ENCODE results near the gene CFAP20DC.
"Not testable (repeated sequence)": the region's sequence is repeated elsewhere in the genome, so short reads cannot be mapped to it uniquely, and the experiment has no call there.

CFAP20DC gene

GRCh38 chr3:58743296-58743695 is 306.5 kb downstream of the CFAP20DC start:
- DNase-seq (ENCODE audit: low read depth in 2 of 2), result no peak

DNA sequence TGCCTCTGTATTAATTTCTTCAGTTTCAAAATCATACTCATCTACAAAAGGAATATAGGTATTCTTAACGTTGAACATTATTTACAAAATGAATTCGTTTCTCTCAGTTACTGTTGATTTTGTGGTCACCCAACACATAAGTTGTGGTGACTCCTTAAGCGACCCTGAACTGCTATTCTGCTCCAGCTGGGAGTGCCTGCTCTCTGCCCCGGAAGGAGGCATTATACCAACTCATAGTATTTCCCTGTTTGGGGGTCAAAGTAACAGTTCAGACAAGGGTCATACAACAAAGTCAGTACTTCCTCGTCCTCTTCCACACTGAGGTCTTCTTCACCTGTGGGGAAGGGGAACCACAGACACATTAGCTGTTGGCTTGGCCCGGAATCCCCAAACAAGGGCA is 307.6 kb downstream of the CFAP20DC start:
- no peak for DNase-seq (ENCODE audit: low read depth in 2 of 2)

GRCh38 chr3:58737644-58738043 is 312.2 kb downstream of the CFAP20DC start:
- DNase-seq (ENCODE audit: low read depth in 2 of 2), result no peak

GRCh38 chr3:58731673-58732072 is 318.2 kb downstream of the CFAP20DC start:
- DNase-seq (ENCODE audit: low read depth in 2 of 2), result no peak

DNA sequence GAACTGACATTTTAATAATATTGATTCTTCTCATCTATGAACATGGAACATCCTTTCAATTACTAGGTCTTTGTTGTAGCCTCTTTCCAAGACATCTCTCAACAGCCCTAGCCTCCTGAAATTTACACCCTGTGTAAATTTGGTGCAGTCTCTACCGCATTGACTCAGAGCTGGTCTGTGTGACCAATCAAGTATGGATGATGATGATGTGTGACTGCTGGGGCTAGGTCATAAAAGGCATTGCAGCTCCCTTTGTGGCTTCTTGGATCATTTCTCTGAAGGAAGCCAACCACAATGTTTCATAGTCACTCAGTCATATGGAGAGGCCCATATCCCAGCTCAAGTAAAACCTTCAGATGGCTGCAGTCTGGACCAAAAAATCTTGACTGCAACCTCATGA is 321.1 kb downstream of the CFAP20DC start:
- DNase-seq (ENCODE audit: low read depth in 2 of 2), result no peak

GRCh38 chr3:58725326-58725853 is 324.4 kb downstream of the CFAP20DC start:
- DNase-seq (ENCODE audit: low read depth in 2 of 2), result no peak

- no peak for DNase-seq (ENCODE audit: low read depth in 2 of 2)
These were observed 325.5 kb downstream of the CFAP20DC start for GRCh38 chr3:58724336-58724735.

GRCh38 chr3:58723173-58723572 is 326.7 kb downstream of the CFAP20DC start:
- no peak for DNase-seq (ENCODE audit: low read depth in 2 of 2)

GRCh38 chr3:58722561-58722960 is 327.3 kb downstream of the CFAP20DC start:
- DNase-seq (ENCODE audit: low read depth in 2 of 2), result no peak

DNA sequence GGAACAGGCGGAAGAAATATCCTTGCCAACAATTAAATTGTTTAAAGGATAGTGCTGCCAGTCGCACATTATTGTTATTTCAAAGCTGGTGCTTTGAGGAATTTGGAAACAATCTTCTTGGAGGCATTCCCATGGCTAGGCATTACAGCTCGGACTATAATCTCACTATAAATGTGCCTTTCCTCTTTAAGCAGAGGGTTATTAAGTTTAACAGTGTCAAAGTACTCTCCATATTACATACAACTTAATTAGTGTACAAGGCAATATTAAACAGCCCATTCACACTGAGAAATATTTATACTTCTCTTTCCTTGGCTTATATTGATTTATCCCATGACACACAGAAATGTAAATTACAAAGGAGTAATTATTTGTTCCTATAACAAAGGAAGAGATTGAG is 329.3 kb downstream of the CFAP20DC start:
- DNase-seq (ENCODE audit: low read depth in 2 of 2), result no peak

DNA sequence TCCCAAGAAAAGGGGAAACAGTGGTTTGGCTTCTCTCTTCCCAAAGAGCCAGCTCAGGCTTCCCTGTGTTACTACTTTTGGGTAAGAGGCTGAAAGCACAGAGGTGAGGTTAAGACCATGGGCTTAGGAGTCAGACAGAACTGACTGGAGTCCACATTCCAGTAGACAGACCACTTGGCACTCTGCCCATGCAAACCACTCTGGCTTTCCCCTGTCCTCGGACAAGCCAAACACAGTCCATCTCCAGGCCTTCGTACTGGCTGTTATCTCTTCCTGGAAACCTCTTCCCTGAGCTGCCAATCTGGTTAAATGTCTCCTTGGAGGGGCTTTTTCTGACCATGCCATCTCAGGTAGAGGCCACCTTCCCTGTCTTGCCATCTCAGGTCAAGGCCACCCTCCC is 330.1 kb downstream of the CFAP20DC start:
- no peak for DNase-seq (ENCODE audit: low read depth in 2 of 2)

DNA sequence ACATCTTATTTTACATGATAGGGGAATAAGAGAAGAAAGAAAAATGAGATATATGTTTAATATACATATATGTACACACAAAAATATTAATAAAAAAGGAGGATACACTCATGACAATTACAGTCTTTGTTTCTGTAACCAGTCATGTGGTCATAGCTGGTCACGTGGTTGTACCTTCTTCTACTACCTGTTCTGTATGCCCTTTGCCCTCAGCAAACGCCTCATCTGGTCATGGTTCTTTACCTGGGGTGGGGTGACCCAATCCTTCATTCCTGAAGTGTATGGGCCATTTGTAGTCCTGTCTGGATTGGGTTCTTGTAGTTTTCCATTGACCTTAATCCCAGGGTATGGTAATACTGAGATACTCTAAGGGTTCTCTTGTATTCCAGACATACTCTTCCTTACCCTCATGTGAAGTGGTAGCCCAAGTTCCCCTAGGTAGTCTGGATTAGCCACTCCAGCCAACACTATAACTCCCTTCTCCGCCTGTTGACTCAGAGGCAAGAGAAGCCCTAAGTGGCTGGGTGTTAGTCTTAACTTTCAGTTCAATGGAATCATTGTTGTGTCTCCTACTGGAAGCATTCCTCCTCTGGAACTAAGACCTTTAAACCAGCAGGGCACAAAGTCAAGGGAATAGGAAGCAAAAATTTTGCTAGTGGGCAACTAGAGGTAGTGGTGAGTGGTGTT is 336.0 kb downstream of the CFAP20DC start:
- DNase-seq (ENCODE audit: low read depth in 2 of 2), result no peak

DNA sequence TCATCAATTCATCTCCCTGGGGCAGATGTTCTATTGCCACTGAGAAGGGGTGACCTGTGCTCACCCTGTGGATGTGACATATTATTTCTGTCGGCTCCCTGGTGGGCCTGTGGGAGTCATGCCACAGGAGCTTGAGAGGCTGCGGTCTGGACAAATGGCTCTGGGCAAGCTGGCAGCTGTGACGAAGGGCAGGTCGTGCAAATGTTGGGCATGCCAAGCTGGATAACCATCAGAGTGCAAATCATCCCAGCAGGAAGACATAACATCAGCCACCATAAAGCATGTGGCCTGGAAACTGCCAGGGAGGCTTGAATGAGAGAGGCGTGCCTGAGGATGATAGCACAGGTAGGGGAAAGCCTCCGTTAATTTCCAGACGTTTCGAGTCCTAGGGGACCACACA is 338.0 kb downstream of the CFAP20DC start:
- DNase-seq (ENCODE audit: low read depth in 2 of 2), result no peak

- DNase-seq (ENCODE audit: low read depth in 2 of 2), result not testable (repeated sequence)
These were observed 340.8 kb downstream of the CFAP20DC start for GRCh38 chr3:58708983-58709382.

- DNase-seq (ENCODE audit: low read depth in 2 of 2), result no peak
These were observed 341.6 kb downstream of the CFAP20DC start for GRCh38 chr3:58708116-58708791.

- no peak for DNase-seq (ENCODE audit: low read depth in 2 of 2)
These were observed 342.4 kb downstream of the CFAP20DC start for GRCh38 chr3:58707390-58707930.

- no peak for DNase-seq (ENCODE audit: low read depth in 2 of 2)
These were observed 343.2 kb downstream of the CFAP20DC start for GRCh38 chr3:58706395-58707167.

DNA sequence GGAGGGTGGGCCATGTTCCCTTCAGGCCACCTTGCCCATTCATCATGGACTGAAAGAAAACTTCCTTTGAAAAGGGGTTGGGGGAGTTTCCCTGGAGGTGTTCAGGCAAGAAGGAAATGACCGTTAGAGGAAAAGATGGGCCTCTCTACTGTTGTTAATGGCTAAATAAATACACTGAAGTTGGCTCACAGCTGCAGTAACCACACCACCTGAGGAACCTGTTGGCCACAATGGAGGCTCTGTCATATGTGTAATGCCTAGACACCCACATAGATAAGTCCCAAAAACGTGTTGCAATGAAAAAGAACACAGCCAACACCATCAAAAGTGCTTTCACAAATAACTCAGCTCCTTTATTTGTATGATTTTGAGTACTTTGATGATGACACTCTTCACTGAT is 345.1 kb downstream of the CFAP20DC start:
- DNase-seq (ENCODE audit: low read depth in 2 of 2), result no peak

- DNase-seq (ENCODE audit: low read depth in 2 of 2), result not testable (repeated sequence)
These were observed 345.5 kb downstream of the CFAP20DC start for GRCh38 chr3:58704304-58704703.

DNA sequence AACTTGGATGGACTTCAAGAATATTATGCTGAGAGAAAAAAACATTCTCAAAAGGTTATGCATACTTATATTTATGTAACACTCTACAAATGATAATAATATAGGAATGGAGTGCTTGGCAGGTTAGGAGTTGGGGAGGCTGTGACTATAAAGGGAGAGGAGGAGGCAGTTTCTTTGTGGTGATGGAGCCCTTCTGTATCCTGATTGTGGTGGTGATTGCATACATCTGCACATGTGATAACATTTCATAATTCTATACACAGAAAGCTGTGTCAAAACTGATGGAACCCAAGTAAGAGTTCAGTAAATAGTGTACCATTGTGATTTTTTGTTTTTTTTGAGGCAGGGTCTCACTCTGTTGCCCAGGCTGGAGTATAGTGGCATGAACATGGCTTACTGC is 351.6 kb downstream of the CFAP20DC start:
- DNase-seq (ENCODE audit: low read depth in 2 of 2), result no peak

DNA sequence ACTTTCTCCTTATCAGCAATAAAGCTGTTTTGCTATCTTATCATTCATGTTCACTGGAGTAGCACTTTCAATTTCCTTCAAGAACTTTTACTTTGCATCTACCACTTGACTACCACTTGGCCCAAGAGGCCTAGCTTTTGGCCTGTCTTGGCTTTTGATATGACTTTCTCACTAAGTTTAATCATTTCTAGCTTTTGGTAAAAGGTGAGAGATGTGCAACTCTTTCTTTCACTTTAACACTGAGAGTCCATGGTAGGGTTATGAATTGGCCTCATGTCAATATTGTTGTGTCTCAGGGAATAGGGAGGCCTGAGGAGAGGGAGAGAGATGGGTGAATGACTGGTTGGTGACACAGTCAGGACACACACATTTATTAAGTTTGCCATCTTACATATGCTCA is 352.3 kb downstream of the CFAP20DC start:
- no peak for DNase-seq (ENCODE audit: low read depth in 2 of 2)

DNA sequence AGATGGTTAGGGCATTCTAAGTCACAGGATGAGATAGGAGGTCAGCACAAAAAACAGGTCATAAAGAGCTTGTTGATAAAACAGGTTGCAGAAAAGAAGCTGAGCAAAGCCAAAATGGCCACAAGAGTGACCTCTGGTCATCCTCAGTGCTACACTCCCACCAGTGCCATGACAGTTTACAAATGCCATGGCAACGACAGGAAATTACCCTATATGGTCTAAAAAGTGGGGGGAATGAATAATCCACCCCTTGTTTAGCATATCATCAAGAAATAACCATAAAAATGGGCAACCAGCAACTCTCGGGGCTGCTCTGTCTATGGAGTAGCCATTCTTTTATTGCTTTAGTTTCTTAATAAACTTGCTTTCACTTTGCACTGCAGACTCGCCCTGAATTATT is 353.0 kb downstream of the CFAP20DC start:
- DNase-seq (ENCODE audit: low read depth in 2 of 2), result not testable (repeated sequence)
